Lung (tissue), 12 donors: ENCODE measurements around the gene NFATC2. TPM values are rescaled to one million over a fixed set of nuclear protein-coding genes. Genes with fewer than 3 reads are reported as not detected.

Experiments used
- ATAC-seq: fragments of 200-7000 bp; cut with Tn5 transposase; one replicate; pipeline ENCODE4 v1.9.1; 2020; ENCODE audit warnings: moderate number of reproducible peaks; ENCODE audit not compliant: insufficient read depth, low FRiP score
- DNase-seq, 3 donors: peaks; one replicate each; pipeline ENCODE4 v3.0.0-alpha.2; 2013 to 2017
- H3K27ac ChIP-seq, 2 donors: one replicate each; pipeline ENCODE4 v1.5.1; 2013; ENCODE audit warnings: mild to moderate bottlenecking in 2 of 2, moderate library complexity in 2 of 2, control low read depth in 1 of 2, inconsistent platforms in 1 of 2, low read depth in 1 of 2, low read length in 1 of 2
- H3K27me3 ChIP-seq, 3 donors: one replicate each; pipeline ENCODE4 v1.5.1; 2013; ENCODE audit warnings: low read length in 2 of 3; ENCODE audit not compliant: control insufficient read depth in 3 of 3, insufficient read depth in 3 of 3
- H3K36me3 ChIP-seq, 4 donors: one replicate each; pipeline ENCODE4 v1.5.1; 2013; ENCODE audit warnings: low read length in 4 of 4, mild to moderate bottlenecking in 1 of 4, moderate library complexity in 1 of 4; ENCODE audit not compliant: control insufficient read depth in 4 of 4, insufficient read depth in 4 of 4
- H3K4me1 ChIP-seq, 5 donors: one replicate each; pipeline ENCODE4 v1.5.1; 2013; ENCODE audit warnings: low read length in 5 of 5, mild to moderate bottlenecking in 2 of 5, moderate library complexity in 1 of 5; ENCODE audit not compliant: control insufficient read depth in 5 of 5, insufficient read depth in 5 of 5
- H3K4me3 ChIP-seq: one replicate; pipeline ENCODE4 v1.5.1; 2013; ENCODE audit warnings: mild to moderate bottlenecking, control low read depth, moderate library complexity
- H3K9ac ChIP-seq, 2 donors: one replicate each; pipeline ENCODE4 v1.5.1; 2013; ENCODE audit warnings: low read length in 2 of 2, control low read depth in 1 of 2; ENCODE audit not compliant: insufficient read depth in 1 of 2
- H3K9me3 ChIP-seq, 4 donors: one replicate each; pipeline ENCODE4 v1.5.1; 2013; ENCODE audit warnings: low read length in 3 of 4, mild to moderate bottlenecking in 1 of 4, moderate library complexity in 1 of 4; ENCODE audit not compliant: control insufficient read depth in 4 of 4, insufficient read depth in 3 of 4
- CTCF ChIP-seq: IDR thresholded peaks from 2 replicates; pipeline ENCODE4 v1.5.1; 2012; ENCODE audit warnings: mild to moderate bottlenecking; ENCODE audit errors: control extremely low read depth, extremely low read depth
- WGBS, 2 donors: extraction: QIAGEN DNeasy Blood & Tissue Kit; methylation state at CpG; one replicate each; pipeline ENCODE4 v1.1.7; 2013; 5-methylcytosine and 5-hydroxymethylcytosine counted together
- polyA plus RNA-seq, 2 donors: library from polyadenylated mRNA; stranded (reverse); fragments of 200-250 nt; gene quantifications; one replicate each; pipeline ENCODE4 v1.2.1, GENCODE V29; 2013
- total RNA-seq, 2 donors: library from RNA; depleted of rRNA in 1 of 2; stranded (reverse); fragments of >200 nt in 1 of 2; gene quantifications; one replicate each; pipeline ENCODE4 v1.2.1, GENCODE V29; 2014 to 2021
- donor health status: control.
- donor health status: control.
- donor health status: Bipolar disorder and iron deficiency.
- donor health status: healthy.
- donor health status: DM: yes; HTN: yes; CAD: no.

NFATC2 gene
- total and polyA plus RNA-seq, 4 donors: 1.3 to 8.7 (median 4.7) TPM

GRCh38 chr20:51487076-51487475 is 55.4 kb downstream of the NFATC2 start:
- Histone ChIP-seq H3K36me3 (no peaks in the 10 kb centered on the region), H3K9ac (no peak overlapping the region), H3K4me3 (no peak overlapping the region), H3K4me1 (peaks cover 0 to 31% (median 6%) of the 10 kb centered on the region in 5 donors), H3K27ac (no peak overlapping the region), H3K9me3 (no peaks in the 10 kb centered on the region), H3K27me3 (no peaks in the 10 kb centered on the region)
- TF ChIP-seq CTCF: no peak
- 94 to 95% methylated on average over 7 of the region's 7 CpGs for WGBS, 2 donors
- DNase-seq (no peak), ATAC-seq (no peak)

GRCh38 chr20:51486197-51487005 is 56.1 kb downstream of the NFATC2 start:
- Histone ChIP-seq H3K4me3 (no peak overlapping the region), H3K27me3 (no peaks in the 10 kb centered on the region)
- no peak for DNase-seq

GRCh38 chr20:51484831-51485230 is 57.7 kb downstream of the NFATC2 start:
- TF ChIP-seq CTCF: no peak
- Histone ChIP-seq H3K27ac (no peak overlapping the region), H3K9me3 (no peaks in the 10 kb centered on the region), H3K4me3 (no peak overlapping the region), H3K36me3 (no peaks in the 10 kb centered on the region), H3K4me1 (peaks cover 0 to 32% (median 0%) of the 10 kb centered on the region in 5 donors), H3K27me3 (no peaks in the 10 kb centered on the region), H3K9ac (no peak overlapping the region)
- 98 to 99% methylated on average over 4 of the region's 4 CpGs for WGBS, 2 donors
- ATAC-seq: no peak
- DNase-seq: no peak

More at GRCh38 chr20:51486197-51487005, 56.1 kb downstream of the NFATC2 start:
- H3K9me3 ChIP-seq: no peaks in the 10 kb centered on the region
- no peak for ATAC-seq
- no peak overlapping the region for H3K27ac ChIP-seq
- H3K4me1 ChIP-seq: peaks cover 0 to 24% (median 2%) of the 10 kb centered on the region in 5 donors
- WGBS, 2 donors: 83 to 88% methylated on average over 12 of the region's 12 CpGs
- H3K36me3 ChIP-seq: no peaks in the 10 kb centered on the region
- no peak for TF ChIP-seq CTCF
- H3K9ac ChIP-seq: no peak overlapping the region
